Measurements from ENCODE around the gene CLINT1.

DNA sequence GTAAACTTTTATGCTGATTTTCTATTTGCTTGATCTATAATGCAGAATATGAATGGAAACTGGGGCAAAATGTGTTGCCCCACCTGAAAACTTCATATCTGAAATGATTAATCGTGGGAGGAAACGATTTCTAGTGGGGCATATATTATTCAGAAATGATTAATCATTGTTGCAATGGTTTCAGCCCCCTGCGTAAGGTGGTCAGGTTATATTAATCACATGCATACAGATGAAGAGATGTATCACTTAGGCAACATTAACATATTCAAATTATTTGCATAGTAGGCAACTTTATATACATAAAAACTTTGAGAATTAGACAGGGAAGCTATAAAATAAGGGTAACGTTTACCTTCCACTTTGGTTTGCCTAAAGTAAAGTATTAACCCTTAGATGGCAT, 65.6 kb downstream of the CLINT1 start:
- TF ChIP-seq GATA2 (IDR thresholded peaks at IDR 0.05; ENCODE audit: low read depth, low read length) (no peak), GATA3 (IDR thresholded peaks at IDR 0.05; ENCODE audit: low read depth, low read length) (no peak)
